ENCODE data around the gene SETMAR.

GRCh38 chr3:4270720-4271119 is 32.4 kb upstream of the SETMAR start:
- TF ChIP-seq CTCF (IDR thresholded peaks at IDR 0.05) (no peak), EP300 (IDR thresholded peaks at IDR 0.05) (no peak)
